RPMI7951 (cell line): Measurements from ENCODE around the gene MEGF9. TPM values are rescaled to one million over a fixed set of nuclear protein-coding genes. Genes with fewer than 3 reads are reported as not detected.

ENCODE experiments used
- DNase-seq: peaks from one replicate; pipeline ENCODE4 v3.0.0-alpha.2; 2012; ENCODE audit warnings: low read depth
- total RNA-seq: library from RNA; depleted of rRNA; stranded (reverse); fragments of >200 nt; shearing (Covaris generic); gene quantifications from 2 replicates; pipeline ENCODE4 v1.2.3, GENCODE V29; 2014

The MEGF9 gene
- total RNA-seq, 1 experiment from 2014 or later, result 10.5 TPM

- DNase-seq, result no peak
Measured at GRCh38 chr9:120707170-120707569, 7.1 kb downstream of the MEGF9 start.

GRCh38 chr9:120705174-120705573, 9.1 kb downstream of the MEGF9 start:
- DNase-seq, result no peak

GRCh38 chr9:120702075-120702474, 12.2 kb downstream of the MEGF9 start:
- peak; percentile 46 for DNase-seq

GRCh38 chr9:120701248-120701647, 13.0 kb downstream of the MEGF9 start:
- no peak for DNase-seq

- DNase-seq, result no peak
Measured at GRCh38 chr9:120698766-120699165, 15.5 kb downstream of the MEGF9 start.

GRCh38 chr9:120697448-120697847, 16.8 kb downstream of the MEGF9 start:
- DNase-seq, result no peak

- DNase-seq, result no peak
Measured at GRCh38 chr9:120696551-120697230, 17.6 kb downstream of the MEGF9 start.

GRCh38 chr9:120694559-120694958, 19.7 kb downstream of the MEGF9 start:
- DNase-seq, result no peak

- no peak for DNase-seq
Measured at GRCh38 chr9:120693700-120694008, 20.6 kb downstream of the MEGF9 start.

GRCh38 chr9:120692901-120693699, 21.2 kb downstream of the MEGF9 start:
- DNase-seq, result no peak

GRCh38 chr9:120690372-120690771, 23.9 kb downstream of the MEGF9 start:
- no peak for DNase-seq

- DNase-seq, result peak; percentile 16
Measured at GRCh38 chr9:120689860-120690259, 24.4 kb downstream of the MEGF9 start.

GRCh38 chr9:120688758-120689157, 25.5 kb downstream of the MEGF9 start:
- no peak for DNase-seq

- DNase-seq, result no peak
Measured at GRCh38 chr9:120683150-120683549, 31.1 kb downstream of the MEGF9 start.

- no peak for DNase-seq
Measured at GRCh38 chr9:120681121-120681520, 33.1 kb downstream of the MEGF9 start.

- no peak for DNase-seq
Measured at GRCh38 chr9:120680579-120680978, 33.7 kb downstream of the MEGF9 start.

- no peak for DNase-seq
Measured at GRCh38 chr9:120680161-120680560, 34.1 kb downstream of the MEGF9 start.

- DNase-seq, result no peak
Measured at GRCh38 chr9:120677965-120678364, 36.3 kb downstream of the MEGF9 start.

- DNase-seq, result no peak
Measured at GRCh38 chr9:120676767-120677402, 37.4 kb downstream of the MEGF9 start.

GRCh38 chr9:120668399-120668798, 45.9 kb downstream of the MEGF9 start:
- no peak for DNase-seq

GRCh38 chr9:120663950-120664349, 50.3 kb downstream of the MEGF9 start:
- DNase-seq, result no peak

- DNase-seq, result no peak
Measured at GRCh38 chr9:120663380-120663779, 50.9 kb downstream of the MEGF9 start.

- no peak for DNase-seq
Measured at GRCh38 chr9:120662513-120662912, 51.8 kb downstream of the MEGF9 start.
